Breast epithelium (tissue), 4 donors: ENCODE data around the gene TMEM178B. TPM values are rescaled to one million over a fixed set of nuclear protein-coding genes. Genes with fewer than 3 reads are reported as not detected.

ENCODE experiments used
- DNase-seq, 2 donors: peaks; one replicate each; pipeline ENCODE4 v3.0.0-alpha.2; 2019; ENCODE audit warnings: low spot score in 2 of 2
- H3K27ac ChIP-seq, 2 donors: fragments of 200-600 bp; sonication (generic) in 1 of 2; one replicate each; pipeline ENCODE4 v1.5.1; 2016 to 2019; ENCODE audit warnings: mild to moderate bottlenecking in 1 of 2
- H3K27me3 ChIP-seq, 2 donors: fragments of 200-600 bp; sonication (generic) in 1 of 2; one replicate each; pipeline versions ENCODE4 v1.5.1 to v1.6.0; 2017 to 2019; ENCODE audit warnings: control low read depth in 1 of 2, mild to moderate bottlenecking in 1 of 2
- H3K36me3 ChIP-seq: fragments of 200-600 bp; one replicate; pipeline ENCODE4 v1.5.1; 2019
- H3K4me1 ChIP-seq, 2 donors: fragments of 200-600 bp; sonication (generic); one replicate each; pipeline ENCODE4 v1.5.1; 2016 to 2019; ENCODE audit warnings: control low read depth in 1 of 2
- H3K4me3 ChIP-seq, 3 donors: fragments of 200-600 bp; sonication (generic); 1 replicate in 2 of 3; 2 replicates in 1 of 3; pipeline ENCODE4 v1.5.1; 2016 to 2019; ENCODE audit warnings: mild to moderate bottlenecking in 3 of 3, moderate library complexity in 2 of 3
- H3K9me3 ChIP-seq, 2 donors: fragments of 200-600 bp; sonication (generic) in 1 of 2; one replicate each; pipeline ENCODE4 v1.5.1; 2016 to 2019; ENCODE audit warnings: control low read depth in 1 of 2
- CTCF ChIP-seq, 3 donors: fragments of 450-650 bp; IDR thresholded peaks; one replicate each; pipeline ENCODE4 v1.5.1; 2016 to 2017; ENCODE audit warnings: antibody characterized with exemption in 3 of 3, mild to moderate bottlenecking in 3 of 3, moderate library complexity in 3 of 3
- POLR2A ChIP-seq: fragments of 450-650 bp; IDR thresholded peaks from one replicate; pipeline ENCODE4 v1.6.1; 2016; ENCODE audit warnings: antibody characterized with exemption, mild to moderate bottlenecking, moderate library complexity
- POLR2AphosphoS5 ChIP-seq, 3 donors: sonication (generic); formaldehyde crosslinking; IDR thresholded peaks; one replicate each; pipeline ENCODE4 v1.6.1; 2017; ENCODE audit warnings: antibody characterized with exemption in 3 of 3
- intact Hi-C: fragments of 100-400 bp; cut with DNase I; formaldehyde crosslinking; loops from one replicate; pipeline ENCODE4 v1.15.1; 2023; ENCODE audit warnings: low total_unique reads
- total RNA-seq, 3 donors: library from RNA; depleted of rRNA; stranded (reverse); fragments of >200 nt; gene quantifications; one replicate each; pipeline ENCODE4 v1.1.0, GENCODE V29; 2016

TMEM178B gene
- total RNA-seq, 3 donors from 2014 or later: 0.33 to 0.88 (median 0.64) TPM

DNA sequence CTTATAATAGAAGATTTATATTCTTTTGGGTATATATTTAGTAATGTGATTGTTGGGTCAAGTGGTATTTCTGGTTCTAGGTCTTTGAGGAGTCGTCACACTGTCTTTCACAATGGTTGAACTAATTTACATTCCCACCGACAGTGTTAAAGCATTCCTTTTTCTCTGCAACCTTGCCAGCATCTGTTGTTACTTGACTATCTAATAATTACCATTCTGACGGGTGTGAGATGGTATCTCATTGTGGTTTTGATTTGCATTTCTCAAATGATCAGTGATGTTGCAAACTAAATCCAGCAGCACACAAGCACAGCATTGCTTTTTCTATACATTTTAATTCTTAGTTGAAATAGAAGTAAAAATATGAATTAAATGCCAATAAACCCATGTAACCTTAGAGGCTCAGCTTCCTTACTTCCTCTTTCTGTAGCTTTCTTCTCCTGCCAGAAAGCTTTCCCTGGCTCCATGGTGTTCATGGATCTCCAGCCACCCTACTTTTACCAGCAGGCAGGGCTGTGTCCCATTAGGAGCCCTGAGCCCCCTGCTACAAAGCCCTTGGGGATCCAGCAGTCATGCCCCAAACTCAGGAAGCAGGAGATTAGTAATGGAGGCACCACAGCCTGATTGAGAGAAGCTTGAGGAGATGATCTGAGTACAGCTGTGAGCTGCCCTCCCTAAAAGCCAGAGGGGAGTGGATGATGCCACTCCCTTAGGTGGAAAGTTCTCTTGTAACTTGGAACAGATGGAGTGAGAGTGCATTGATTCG, 158.6 kb downstream of the TMEM178B start:
- H3K4me1 ChIP-seq: no peaks in the 10 kb centered on the region
- no peak for DNase-seq
- H3K27ac ChIP-seq: no peak overlapping the region
- no peak overlapping the region for H3K4me3 ChIP-seq
- intact Hi-C loops: no loop called here
- H3K36me3 ChIP-seq: no peaks in the 10 kb centered on the region
- TF ChIP-seq CTCF (IDR thresholded peaks at IDR 0.05) (no peak), POLR2AphosphoS5 (IDR thresholded peaks at IDR 0.05) (no peak), POLR2A (no peak)
- H3K9me3 ChIP-seq: no peaks in the 10 kb centered on the region
- H3K27me3 ChIP-seq: no peaks in the 10 kb centered on the region

DNA sequence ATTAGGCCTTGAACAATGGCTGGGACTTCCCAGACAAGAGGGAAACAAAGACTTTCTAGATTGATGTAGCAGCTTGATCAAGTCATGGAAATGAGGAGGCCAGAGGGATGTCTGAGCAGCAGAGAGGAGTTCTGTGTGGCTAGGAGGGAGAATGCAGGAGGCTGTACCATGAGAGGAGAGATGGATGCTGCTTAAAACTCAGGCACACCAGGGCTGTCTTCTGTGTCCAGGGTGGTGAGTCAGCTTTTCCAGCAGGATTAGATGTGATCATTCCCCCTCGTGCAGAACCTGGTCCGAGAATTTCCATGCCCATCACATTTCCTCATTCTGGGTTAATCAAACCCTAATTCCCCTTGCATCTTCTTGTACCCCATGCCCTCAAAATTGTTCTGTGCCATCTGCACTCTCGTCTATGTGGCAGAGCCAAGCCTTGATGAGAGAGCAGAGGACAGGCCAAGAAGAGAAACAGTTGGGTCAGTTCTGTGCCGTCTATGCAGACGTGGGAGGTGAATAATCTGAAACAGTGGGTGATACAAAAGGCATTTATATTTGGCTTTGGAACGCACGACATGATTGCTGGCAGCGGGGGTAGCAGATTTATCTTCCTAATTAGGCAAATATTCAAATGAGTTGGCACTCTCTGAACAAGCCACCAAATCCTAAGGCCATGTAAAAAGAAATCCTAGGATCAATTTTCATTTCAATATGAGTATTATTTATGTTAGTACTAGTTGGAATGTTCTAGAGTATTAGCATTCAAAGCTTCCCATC, 160.7 kb downstream of the TMEM178B start:
- intact Hi-C loops: no loop called here

DNA sequence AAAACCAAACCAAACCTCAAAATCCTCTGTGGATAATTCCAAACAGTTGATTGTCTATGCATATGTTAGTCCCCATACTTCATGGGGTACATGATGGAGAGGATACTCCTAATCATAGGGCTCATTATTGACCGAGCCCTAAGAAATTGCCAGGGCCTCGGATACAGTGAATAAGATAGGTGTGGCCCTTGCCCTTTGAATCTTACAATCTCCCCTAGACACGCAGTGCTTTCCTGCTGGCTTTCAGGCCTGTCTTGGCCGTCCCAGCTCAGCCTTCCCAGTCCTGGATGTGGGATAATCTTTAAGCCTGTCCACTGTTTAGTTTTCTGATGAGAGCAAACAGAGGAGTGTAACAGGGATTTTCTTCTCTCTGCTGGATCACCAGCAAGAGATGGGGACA, 161.8 kb downstream of the TMEM178B start:
- Histone ChIP-seq H3K27ac (no peak overlapping the region), H3K9me3 (no peaks in the 10 kb centered on the region), H3K4me3 (no peak overlapping the region), H3K36me3 (no peaks in the 10 kb centered on the region), H3K27me3 (no peaks in the 10 kb centered on the region), H3K4me1 (no peaks in the 10 kb centered on the region)
- DNase-seq: no peak
- intact Hi-C loops: loop anchor here (2.0 kb wide), 1 partner anchor 35 kb away; no protein-coding TSS in a partner anchor
- TF ChIP-seq POLR2AphosphoS5 (IDR thresholded peaks at IDR 0.05): no peak
- TF ChIP-seq POLR2A: no peak
- no peak for TF ChIP-seq CTCF (IDR thresholded peaks at IDR 0.05)

More for the DNA sequence above, 160.7 kb downstream of the TMEM178B start:
- Histone ChIP-seq H3K4me1 (no peaks in the 10 kb centered on the region), H3K27me3 (no peaks in the 10 kb centered on the region), H3K36me3 (no peaks in the 10 kb centered on the region), H3K9me3 (no peaks in the 10 kb centered on the region), H3K27ac (no peak overlapping the region), H3K4me3 (no peak overlapping the region)
- TF ChIP-seq POLR2AphosphoS5 (IDR thresholded peaks at IDR 0.05) (no peak), POLR2A (no peak), CTCF (IDR thresholded peaks at IDR 0.05) (no peak)
- no peak for DNase-seq

DNA sequence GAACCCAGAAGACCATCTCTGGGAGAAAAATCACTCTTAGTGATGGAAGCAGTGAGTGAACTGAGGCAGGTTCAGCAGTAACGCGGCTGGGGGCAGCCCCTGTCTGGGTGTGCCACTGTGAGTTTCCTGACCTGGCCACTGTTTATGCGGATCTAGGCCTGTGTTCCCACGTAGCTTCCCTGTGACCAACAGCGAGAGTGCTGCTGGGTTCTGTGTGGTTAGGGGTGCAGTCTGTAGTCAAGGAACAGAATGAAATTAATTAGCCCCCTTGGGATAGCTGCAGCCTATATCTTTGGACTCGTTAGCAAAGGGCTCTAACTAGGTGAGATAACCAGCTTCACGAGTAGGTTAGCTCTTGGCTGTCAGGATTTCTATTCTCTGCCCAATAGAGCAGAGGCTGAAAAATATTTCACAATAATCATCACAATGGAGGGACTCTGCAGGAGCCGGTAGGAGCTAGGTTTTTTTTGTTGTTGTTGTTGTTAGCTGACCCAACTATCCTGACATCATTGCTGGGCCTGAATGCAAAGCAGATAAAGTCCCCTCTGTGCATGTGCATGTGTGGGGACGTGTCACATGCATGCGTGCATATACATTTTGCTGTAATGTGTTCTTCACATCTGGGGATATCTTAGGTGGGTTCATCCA, 164.9 kb downstream of the TMEM178B start:
- no peak overlapping the region for H3K27ac ChIP-seq
- no peaks in the 10 kb centered on the region for H3K27me3 ChIP-seq
- DNase-seq: no peak
- H3K4me3 ChIP-seq: no peak overlapping the region
- TF ChIP-seq POLR2AphosphoS5 (IDR thresholded peaks at IDR 0.05) (no peak), POLR2A (no peak), CTCF (IDR thresholded peaks at IDR 0.05) (no peak)
- H3K36me3 ChIP-seq: no peaks in the 10 kb centered on the region
- no peaks in the 10 kb centered on the region for H3K9me3 ChIP-seq
- no peaks in the 10 kb centered on the region for H3K4me1 ChIP-seq
- intact Hi-C loops: no loop called here

GRCh38 chr7:141239661-141240060, 165.8 kb downstream of the TMEM178B start:
- no peaks in the 10 kb centered on the region for H3K9me3 ChIP-seq
- no peak for TF ChIP-seq POLR2AphosphoS5 (IDR thresholded peaks at IDR 0.05)
- no peak for TF ChIP-seq POLR2A
- TF ChIP-seq CTCF (IDR thresholded peaks at IDR 0.05): no peak
- no peaks in the 10 kb centered on the region for H3K4me1 ChIP-seq
- no peak overlapping the region for H3K27ac ChIP-seq
- DNase-seq: no peak
- intact Hi-C loops: no loop called here
- H3K4me3 ChIP-seq: no peak overlapping the region
- H3K27me3 ChIP-seq: no peaks in the 10 kb centered on the region
- no peaks in the 10 kb centered on the region for H3K36me3 ChIP-seq
